GM12892 (cell line): ENCODE measurements around the gene UBASH3B.

ENCODE experiments used
- POLR2A ChIP-seq: IDR thresholded peaks from 2 replicates; pipeline ENCODE4 v1.6.1; 2011; ENCODE audit warnings: low read depth, low read length, control low read depth
- POLR2AphosphoS5 ChIP-seq: IDR thresholded peaks from 2 replicates; pipeline ENCODE4 v1.6.1; 2011; ENCODE audit warnings: low read depth, low read length, control low read depth

DNA sequence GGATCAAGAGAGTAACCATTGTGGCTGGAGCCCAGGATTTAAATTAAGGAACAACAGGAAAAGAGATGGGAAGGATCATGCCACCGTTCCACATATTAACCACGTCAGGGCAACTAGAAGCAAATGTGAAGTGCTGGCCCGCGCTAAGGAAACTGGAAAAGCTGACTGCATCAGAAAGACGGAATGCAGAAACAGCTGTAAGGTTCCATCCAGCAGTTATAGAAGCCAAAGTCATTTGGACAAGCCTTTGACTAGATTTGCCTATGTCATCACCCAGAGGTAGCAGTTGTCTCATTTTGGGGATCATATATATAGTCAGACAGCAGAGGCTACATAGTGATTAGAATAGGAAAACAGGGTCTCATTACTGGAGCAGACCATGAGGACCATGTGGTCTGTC, 139.8 kb downstream of the UBASH3B start:
- TF ChIP-seq POLR2AphosphoS5, result no peak
- TF ChIP-seq POLR2A, result no peak
